ENCODE measurements around the gene RNF114.
"Not testable (repeated sequence)": the region's sequence is repeated elsewhere in the genome, so short reads cannot be mapped to it uniquely, and the experiment has no call there.

The RNF114 gene

DNA sequence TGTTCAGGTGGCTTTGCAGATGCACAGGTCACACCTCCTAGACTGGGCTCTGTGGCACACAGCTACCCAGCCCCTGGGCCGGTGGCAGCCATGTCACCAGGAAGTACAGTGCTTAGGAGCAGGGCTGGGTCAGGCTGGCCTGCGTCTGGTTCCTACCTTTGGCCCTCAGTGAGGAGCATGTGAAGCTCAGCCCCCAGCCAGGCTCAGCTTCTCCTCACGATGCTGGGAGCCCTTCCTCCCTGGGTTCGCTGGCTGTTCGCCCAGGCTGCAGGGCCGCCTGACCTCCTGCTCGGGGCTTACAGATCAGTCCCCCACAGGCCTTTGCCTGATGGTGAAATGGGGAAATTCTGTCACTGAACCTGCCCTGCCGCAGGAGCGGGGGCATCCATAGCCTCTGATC, 43.9 kb upstream of the RNF114 start:
- Histone ChIP-seq H3K27ac (no peak overlapping the region), H3K9me3 (no peaks in the 10 kb centered on the region), H3K4me1 (peaks cover 0 to 37% (median 35%) of the 10 kb centered on the region in 4 donors), H3K27me3 (no peaks in the 10 kb centered on the region), H3K36me3 (peaks cover 0 to 21% (median 0%) of the 10 kb centered on the region in 3 donors), H3K4me3 (no peak overlapping the region)
- intact Hi-C loops (cut with DNase I; ENCODE audit: low total_unique reads) = loop anchor here (10.0 kb wide), 1 partner anchor 77 kb away; the partner anchor contains the start of gene SLC9A8
- no peak for TF ChIP-seq CTCF (IDR thresholded peaks at IDR 0.05)
- DNase-seq = peak in 1 of 2 donors; percentile 60

- TF ChIP-seq CTCF (IDR thresholded peaks at IDR 0.05) = no peak
- Histone ChIP-seq H3K27ac (no peak overlapping the region), H3K27me3 (no peaks in the 10 kb centered on the region), H3K9me3 (no peaks in the 10 kb centered on the region), H3K4me3 (no peak overlapping the region), H3K36me3 (peaks cover 0 to 18% (median 0%) of the 10 kb centered on the region in 3 donors), H3K4me1 (peaks cover 0 to 32% (median 30%) of the 10 kb centered on the region in 4 donors)
- DNase-seq = peak in 1 of 2 donors; percentile 54
- intact Hi-C loops (cut with DNase I; ENCODE audit: low total_unique reads) = loop anchor here (10.0 kb wide), 1 partner anchor 78 kb away; the partner anchor contains the start of gene SLC9A8
These were observed 43.4 kb upstream of the RNF114 start for GRCh38 chr20:49892817-49893216.

- Histone ChIP-seq H3K27me3 (no peaks in the 10 kb centered on the region), H3K36me3 (peaks cover 0 to 12% (median 0%) of the 10 kb centered on the region in 3 donors), H3K27ac (no peak overlapping the region), H3K4me1 (peaks cover 0 to 25% (median 24%) of the 10 kb centered on the region in 4 donors), H3K4me3 (no peak overlapping the region), H3K9me3 (no peaks in the 10 kb centered on the region)
- intact Hi-C loops (cut with DNase I; ENCODE audit: low total_unique reads) = loop anchor here (10.0 kb wide), 1 partner anchor 79 kb away; the partner anchor contains the start of gene SLC9A8
- peak in 1 of 2 donors; percentile 58 for DNase-seq
- no peak for TF ChIP-seq CTCF (IDR thresholded peaks at IDR 0.05)
These were observed 42.7 kb upstream of the RNF114 start for GRCh38 chr20:49893242-49894072.

GRCh38 chr20:49894073-49894470, 42.1 kb upstream of the RNF114 start:
- peak in 1 of 2 donors; percentile 47 for DNase-seq
- no peaks in the 10 kb centered on the region for H3K27me3 ChIP-seq
- no peaks in the 10 kb centered on the region for H3K9me3 ChIP-seq
- H3K4me3 ChIP-seq = no peak overlapping the region
- H3K36me3 ChIP-seq = peaks cover 0 to 5% (median 0%) of the 10 kb centered on the region in 3 donors
- no peak overlapping the region for H3K27ac ChIP-seq
- intact Hi-C loops (cut with DNase I; ENCODE audit: low total_unique reads) = loop anchor here (10.0 kb wide), 1 partner anchor 79 kb away; the partner anchor contains the start of gene SLC9A8
- TF ChIP-seq CTCF (IDR thresholded peaks at IDR 0.05) = no peak
- peaks cover 0 to 24% (median 18%) of the 10 kb centered on the region in 4 donors for H3K4me1 ChIP-seq

DNA sequence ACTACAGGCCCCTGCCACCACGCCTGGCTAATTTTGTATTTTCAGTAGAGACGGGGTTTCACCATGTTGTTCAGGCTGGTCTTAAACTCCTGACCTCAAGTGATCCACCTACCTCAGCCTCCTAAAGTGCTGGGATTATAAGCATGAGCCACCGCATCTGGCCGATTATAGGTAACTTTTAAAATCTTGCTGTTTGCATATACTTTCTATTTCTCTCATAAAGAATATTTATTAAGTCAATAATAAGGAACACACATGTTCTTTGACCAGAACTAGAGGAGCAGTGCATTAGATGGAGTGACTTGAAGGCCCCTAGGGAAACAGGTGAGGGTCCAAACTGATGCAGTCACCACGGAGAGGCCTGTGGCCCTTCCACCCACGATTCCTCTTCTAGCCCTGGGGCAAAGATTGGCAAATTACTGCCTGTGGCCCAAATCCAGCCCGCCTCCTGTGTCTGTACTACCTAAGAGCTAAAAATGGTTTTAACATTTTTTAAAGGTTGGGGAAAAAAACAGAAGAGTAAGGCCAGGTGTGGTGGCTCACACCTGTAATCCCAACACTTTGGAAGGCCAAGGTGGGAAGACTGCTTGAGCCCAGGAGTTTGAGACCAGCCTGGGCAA, 40.6 kb upstream of the RNF114 start:
- intact Hi-C loops (cut with DNase I; ENCODE audit: low total_unique reads) = loop anchor here (10.0 kb wide), 1 partner anchor 81 kb away; the partner anchor contains the start of gene SLC9A8
- H3K9me3 ChIP-seq, H3K4me3 ChIP-seq, H3K36me3 ChIP-seq, H3K27ac ChIP-seq, H3K27me3 ChIP-seq: not testable (repeated sequence)
- H3K4me1 ChIP-seq = peaks cover 0 to 24% (median 16%) of the 10 kb centered on the region in 4 donors
- DNase-seq = peak in 1 of 2 donors; percentile 17

All from tibial artery (tissue), 4 donors.